OCI-LY1 (cell line): ENCODE results near the gene S100A12.

ENCODE experiments used
- CTCF ChIP-seq: fragments of 200-600 bp; sonication (generic), shearing (Covaris generic); IDR thresholded peaks from 2 replicates; pipeline ENCODE4 v1.5.1; 2017; ENCODE audit warnings: mild to moderate bottlenecking, antibody characterized with exemption, low read length, moderate library complexity, mixed read lengths
- EZH2 ChIP-seq: fragments of 200-600 bp; sonication (generic), shearing (Covaris generic); IDR thresholded peaks from 2 replicates; pipeline ENCODE4 v1.8.0; 2017; ENCODE audit warnings: borderline replicate concordance, mixed run types, mild to moderate bottlenecking, antibody characterized with exemption, low read length, moderate library complexity, mixed read lengths

- TF ChIP-seq CTCF = no peak
- no peak for TF ChIP-seq EZH2
Measured at GRCh38 chr1:153392258-153392657, 16.8 kb upstream of the S100A12 start.
